ENCODE results near the gene AMPH.
A peak's percentile ranks its signal among the peaks of the same experiment; 100 is the strongest.
"Not testable (repeated sequence)": the region's sequence is repeated elsewhere in the genome, so short reads cannot be mapped to it uniquely, and the experiment has no call there.

Gene AMPH

DNA sequence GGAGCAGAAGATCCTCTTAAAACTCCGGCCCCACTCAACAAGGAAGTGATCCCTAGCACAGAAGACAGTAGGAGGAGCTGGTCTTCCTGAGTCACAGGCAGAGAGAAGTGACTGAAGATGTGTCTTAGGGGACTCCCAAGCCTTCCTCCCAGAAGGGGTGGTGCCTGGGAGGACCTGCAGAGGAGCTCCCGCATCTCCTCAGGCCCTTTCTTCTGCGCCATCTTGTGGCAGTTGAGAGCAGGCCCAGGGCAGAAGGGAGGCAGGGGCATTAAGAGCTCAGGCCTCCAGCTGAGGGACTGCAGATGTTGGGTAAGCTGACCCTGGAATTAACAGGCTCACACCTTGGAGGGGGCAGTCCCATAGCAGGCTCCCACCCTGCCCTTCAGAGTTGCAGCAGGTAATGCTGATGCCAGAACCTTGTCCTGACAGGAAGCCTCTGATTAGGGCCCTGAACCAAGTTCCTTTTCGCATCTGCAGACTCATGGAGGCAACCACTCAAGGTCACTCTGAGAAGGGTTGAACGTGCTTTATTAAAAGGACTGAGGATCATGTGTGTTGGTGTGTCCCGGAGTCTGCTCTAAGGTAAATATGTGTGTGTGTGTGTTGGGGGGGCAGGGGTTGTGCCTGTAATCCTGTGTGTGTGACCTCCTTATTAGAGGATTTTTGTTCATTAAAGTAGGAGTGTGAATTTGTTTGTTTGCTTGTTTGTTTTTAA lies 281.1 kb downstream of the AMPH start:
- not testable (repeated sequence) for DNase-seq (ENCODE audit: low read depth)

DNA sequence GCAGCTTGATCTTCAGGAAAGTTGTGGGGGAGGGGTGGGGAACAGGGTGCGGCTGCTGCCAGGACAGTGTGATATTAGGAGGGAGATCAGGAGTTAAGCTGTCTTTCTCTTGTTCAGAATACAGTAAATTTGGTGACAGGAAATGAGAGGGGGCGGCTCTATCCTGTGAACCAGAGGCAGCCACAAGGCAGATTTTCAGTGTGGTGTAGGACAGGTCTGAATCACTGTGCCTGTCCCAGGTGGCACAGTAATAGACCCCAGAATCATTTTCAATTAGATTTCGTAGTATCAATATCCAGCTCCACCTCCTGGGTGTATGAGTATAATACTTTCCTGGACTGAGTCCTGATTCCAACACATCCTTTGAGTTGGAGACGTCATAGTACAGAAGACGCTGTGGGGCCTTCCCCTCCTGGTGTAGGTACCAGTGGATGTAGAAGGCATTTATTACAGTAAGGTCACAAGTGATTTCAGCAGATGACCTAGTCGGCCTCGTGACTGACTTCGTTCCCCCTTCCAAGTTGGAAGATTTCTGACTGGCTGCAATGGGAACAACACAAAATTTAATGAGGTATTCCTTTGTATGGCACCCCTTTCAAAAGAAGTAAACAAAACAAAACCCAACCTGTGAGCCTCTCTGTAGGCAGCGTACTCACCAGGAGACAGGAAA lies 281.9 kb downstream of the AMPH start:
- DNase-seq (ENCODE audit: low read depth) = not testable (repeated sequence)

DNA sequence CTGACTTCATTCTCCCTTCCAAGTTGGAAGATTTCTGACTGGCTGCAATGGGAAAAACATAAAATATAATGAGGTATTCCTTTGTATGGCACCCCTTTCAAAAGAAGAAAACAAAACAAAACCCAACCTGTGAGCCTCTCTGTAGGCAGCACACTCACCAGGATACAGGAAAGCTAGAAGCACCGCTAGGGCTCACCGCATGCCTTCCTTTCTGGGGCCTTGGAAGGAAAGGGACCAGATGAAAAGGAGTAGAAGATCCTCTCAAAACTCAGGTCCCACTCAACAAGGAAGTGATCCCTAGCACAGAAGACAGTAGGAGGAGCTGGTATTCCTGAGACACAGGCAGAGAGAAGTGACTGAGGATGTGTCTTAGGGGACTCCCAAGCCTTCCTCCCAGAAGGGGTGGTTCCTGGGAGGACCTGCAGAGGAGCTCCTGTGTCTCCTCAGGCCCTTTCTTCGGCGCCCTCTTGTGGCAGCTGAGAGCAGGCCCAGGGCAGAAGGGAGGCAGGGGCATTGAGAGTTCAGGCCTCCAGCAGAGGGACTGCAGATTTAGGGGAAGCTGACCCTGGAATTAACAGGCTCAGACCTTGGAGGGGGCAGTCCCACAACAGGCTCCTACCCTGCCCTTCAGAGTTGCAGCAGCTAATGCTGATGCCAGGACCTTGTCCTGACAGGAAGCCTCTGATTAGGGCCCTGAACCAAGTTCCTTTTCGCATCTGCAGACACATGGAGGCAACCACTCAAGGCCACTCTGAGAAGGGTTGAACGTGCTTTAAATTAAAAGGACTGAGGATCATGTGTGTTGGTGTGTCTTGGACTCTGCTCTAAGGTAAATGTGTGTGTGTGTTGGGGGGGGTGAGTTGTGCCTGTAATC lies 285.6 kb downstream of the AMPH start:
- DNase-seq (ENCODE audit: low read depth) = peak; percentile 42

- DNase-seq (ENCODE audit: low read depth) = not testable (repeated sequence)
Measured at GRCh38 chr7:38344741-38345140, 286.4 kb downstream of the AMPH start.

GRCh38 chr7:38342135-38342534 lies 289.0 kb downstream of the AMPH start:
- DNase-seq (ENCODE audit: low read depth) = not testable (repeated sequence)

DNA sequence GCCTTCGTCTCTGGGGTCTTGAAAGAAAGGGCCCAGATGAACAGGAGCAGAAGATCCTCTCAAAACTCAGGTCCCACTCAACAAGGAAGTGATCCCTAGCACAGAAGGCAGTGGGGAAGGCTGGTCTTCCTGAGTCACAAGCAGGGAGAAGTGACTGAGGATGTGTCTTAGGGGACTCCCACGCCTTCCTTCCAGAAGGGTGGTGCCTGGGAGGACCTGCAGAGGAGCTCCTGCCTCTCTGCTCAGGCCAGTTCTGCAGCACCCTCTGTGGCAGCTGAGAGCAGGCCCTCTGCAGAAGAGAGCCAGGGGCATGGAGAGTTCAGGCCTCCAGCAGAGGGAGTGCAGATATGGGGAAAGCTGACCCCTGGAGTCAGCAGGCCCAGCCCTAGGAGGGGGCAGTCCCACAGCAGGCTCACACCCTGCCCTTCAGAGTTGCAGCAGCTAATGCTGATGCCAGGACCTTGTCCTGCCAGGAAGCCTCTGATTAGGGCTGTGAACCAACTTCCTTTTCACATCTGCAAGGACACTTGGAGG lies 289.9 kb downstream of the AMPH start:
- DNase-seq (ENCODE audit: low read depth) = peak; percentile 33

DNA sequence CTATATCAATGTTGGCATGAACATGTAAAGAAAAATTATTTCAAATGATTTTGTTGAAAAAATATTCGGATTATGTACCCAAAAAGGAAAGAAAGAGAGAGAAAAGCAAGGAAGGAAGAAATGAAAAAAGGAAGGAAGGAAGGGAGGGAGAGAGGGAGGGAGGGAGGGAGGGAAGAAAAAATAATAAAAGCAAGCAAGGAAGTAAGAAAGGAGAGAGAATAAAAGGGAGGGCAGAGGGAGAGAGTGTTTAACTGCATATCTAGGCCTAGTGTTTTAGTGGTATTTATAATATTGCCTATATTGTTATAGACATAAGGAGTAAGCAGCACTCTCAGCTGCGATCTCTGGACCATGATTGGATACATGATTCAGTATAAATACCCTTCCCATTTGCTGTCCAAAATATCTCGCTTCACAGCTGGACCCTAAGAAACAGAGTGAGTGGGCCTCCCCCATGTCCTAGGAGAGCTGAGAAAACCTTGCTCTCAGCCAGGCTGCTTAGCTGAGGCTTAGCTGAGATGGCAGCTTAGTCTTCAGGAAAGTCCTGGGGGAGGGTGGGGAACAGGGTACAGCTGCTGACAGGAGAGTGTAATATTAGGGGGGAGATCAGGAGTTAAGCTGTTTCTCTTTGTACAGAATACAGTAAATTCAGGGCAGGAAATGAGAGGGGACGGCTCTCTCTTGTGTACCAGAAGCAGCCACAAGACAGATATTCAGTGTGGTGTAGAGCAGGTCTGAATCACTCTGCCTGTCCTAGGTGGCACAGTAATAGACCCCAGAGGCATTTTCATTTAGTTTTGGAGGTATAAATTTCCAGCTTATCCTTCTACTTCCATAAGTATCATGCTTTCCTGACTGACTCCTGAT lies 291.0 kb downstream of the AMPH start:
- DNase-seq (ENCODE audit: low read depth) = no peak

GRCh38 chr7:38336148-38336515 lies 295.0 kb downstream of the AMPH start:
- not testable (repeated sequence) for DNase-seq (ENCODE audit: low read depth)

GRCh38 chr7:38335492-38336147 lies 295.6 kb downstream of the AMPH start:
- DNase-seq (ENCODE audit: low read depth) = peak; percentile 84

DNA sequence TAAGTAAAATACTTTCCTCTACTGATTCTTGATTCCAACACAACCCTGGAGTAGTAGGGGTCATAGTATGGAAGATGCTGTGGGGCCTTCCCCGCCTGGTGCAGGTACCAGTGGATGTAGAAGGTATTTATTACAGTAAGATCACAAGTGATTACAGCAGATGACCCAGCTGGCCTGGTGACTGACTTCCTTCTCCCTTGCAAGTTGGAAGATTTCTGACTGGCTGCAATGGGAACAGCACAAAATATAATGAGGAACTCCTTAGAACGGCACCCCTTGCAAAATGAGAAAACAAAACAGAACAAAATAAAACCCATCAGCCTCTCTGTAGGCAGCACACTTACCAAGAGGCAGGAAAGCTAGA lies 296.1 kb downstream of the AMPH start:
- no peak for DNase-seq (ENCODE audit: low read depth)

- no peak for DNase-seq (ENCODE audit: low read depth)
Measured at GRCh38 chr7:38334163-38334562, 297.0 kb downstream of the AMPH start.
